ENCODE data around the gene YBX1.
"Not testable (repeated sequence)": the region's sequence is repeated elsewhere in the genome, so short reads cannot be mapped to it uniquely, and the experiment has no call there.

The YBX1 gene

GRCh38 chr1:42689912-42690311, 7.7 kb downstream of the YBX1 start:
- no peak for DNase-seq (ENCODE audit: low read depth, low spot score)

- DNase-seq (ENCODE audit: low read depth, low spot score) = no peak
Observed at GRCh38 chr1:42690477-42691156, 8.4 kb downstream of the YBX1 start.

- no peak for DNase-seq (ENCODE audit: low read depth, low spot score)
Observed at GRCh38 chr1:42691157-42691498, 8.9 kb downstream of the YBX1 start.

GRCh38 chr1:42692461-42692860, 10.2 kb downstream of the YBX1 start:
- no peak for DNase-seq (ENCODE audit: low read depth, low spot score)

GRCh38 chr1:42692911-42693310, 10.7 kb downstream of the YBX1 start:
- no peak for DNase-seq (ENCODE audit: low read depth, low spot score)

GRCh38 chr1:42698081-42698813, 16.0 kb downstream of the YBX1 start:
- DNase-seq (ENCODE audit: low read depth, low spot score) = no peak

GRCh38 chr1:42700006-42700405, 17.8 kb downstream of the YBX1 start:
- no peak for DNase-seq (ENCODE audit: low read depth, low spot score)

GRCh38 chr1:42703888-42704464, 21.8 kb downstream of the YBX1 start:
- DNase-seq (ENCODE audit: low read depth, low spot score) = no peak

GRCh38 chr1:42712808-42713207, 30.6 kb downstream of the YBX1 start:
- not testable (repeated sequence) for DNase-seq (ENCODE audit: low read depth, low spot score)

GRCh38 chr1:42713293-42713692, 31.1 kb downstream of the YBX1 start:
- DNase-seq (ENCODE audit: low read depth, low spot score) = no peak

GRCh38 chr1:42714441-42714840, 32.2 kb downstream of the YBX1 start:
- DNase-seq (ENCODE audit: low read depth, low spot score) = not testable (repeated sequence)

- no peak for DNase-seq (ENCODE audit: low read depth, low spot score)
Observed at GRCh38 chr1:42720868-42721267, 38.6 kb downstream of the YBX1 start.

- DNase-seq (ENCODE audit: low read depth, low spot score) = no peak
Observed at GRCh38 chr1:42721926-42722325, 39.7 kb downstream of the YBX1 start.

GRCh38 chr1:42722403-42722802, 40.2 kb downstream of the YBX1 start:
- not testable (repeated sequence) for DNase-seq (ENCODE audit: low read depth, low spot score)

- DNase-seq (ENCODE audit: low read depth, low spot score) = no peak
Observed at GRCh38 chr1:42723511-42723910, 41.3 kb downstream of the YBX1 start.

- not testable (repeated sequence) for DNase-seq (ENCODE audit: low read depth, low spot score)
Observed at GRCh38 chr1:42725820-42726219, 43.6 kb downstream of the YBX1 start.

- DNase-seq (ENCODE audit: low read depth, low spot score) = no peak
Observed at GRCh38 chr1:42730002-42730401, 47.8 kb downstream of the YBX1 start.

GRCh38 chr1:42730988-42731387, 48.8 kb downstream of the YBX1 start:
- DNase-seq (ENCODE audit: low read depth, low spot score) = no peak

GRCh38 chr1:42731585-42731984, 49.4 kb downstream of the YBX1 start:
- no peak for DNase-seq (ENCODE audit: low read depth, low spot score)

- DNase-seq (ENCODE audit: low read depth, low spot score) = no peak
Observed at GRCh38 chr1:42732126-42732680, 50.0 kb downstream of the YBX1 start.

- DNase-seq (ENCODE audit: low read depth, low spot score) = no peak
Observed at GRCh38 chr1:42733415-42734200, 51.4 kb downstream of the YBX1 start.

Measured in brain pericyte (primary cell).